A673 (cell line): ENCODE measurements around the gene INPP5A. TPM values are rescaled to one million over a fixed set of nuclear protein-coding genes. Genes with fewer than 3 reads are reported as not detected.

Experiments used
- BruUV-seq: library from RNA; stranded (reverse); fragments of 400-500 nt; replicated peaks from 2 replicates; lab custom pipeline; 2021; lab: Mats Ljungman, UMichigan
- CTCF ChIA-PET: fragments of 300-600 bp; sonication (Branson Sonifier 250); formaldehyde crosslinking; loops from one replicate; lab custom pipeline; 2022; ENCODE audit warnings: antibody characterized with exemption; lab: Charles Lee
- POLR2A ChIA-PET: fragments of 300-600 bp; sonication (Branson Sonifier 250); formaldehyde crosslinking; loops from one replicate; lab custom pipeline; 2022; ENCODE audit warnings: antibody characterized with exemption; ENCODE audit not compliant: low non-redundant PET; lab: Charles Lee
- DNase-seq: peaks from one replicate; pipeline ENCODE4 v3.0.0-alpha.2; 2015; ENCODE audit warnings: low spot score
- H3K27ac ChIP-seq: fragments of 200-600 bp; sonication (generic); 2 replicates; pipeline ENCODE4 v1.5.1; 2016; ENCODE audit warnings: mixed run types, low read depth, mild to moderate bottlenecking, mixed read lengths, antibody characterized with exemption, low read length; ENCODE audit not compliant: poor library complexity, severe bottlenecking
- H3K27me3 ChIP-seq: fragments of 200-600 bp; sonication (generic); replicated peaks from 2 replicates; pipeline ENCODE4 v1.6.1; 2017; ENCODE audit warnings: mixed run types, low read depth, mild to moderate bottlenecking, mixed read lengths, antibody characterized with exemption, low read length; ENCODE audit not compliant: insufficient read depth, poor library complexity
- H3K36me3 ChIP-seq: fragments of 200-600 bp; sonication (generic); 2 replicates; pipeline ENCODE4 v1.6.1; 2016; ENCODE audit warnings: mixed run types, mild to moderate bottlenecking, mixed read lengths, antibody characterized with exemption, low read length; ENCODE audit not compliant: insufficient read depth, poor library complexity, severe bottlenecking
- H3K4me1 ChIP-seq: fragments of 200-600 bp; sonication (generic); 2 replicates; pipeline ENCODE4 v1.6.1; 2017; ENCODE audit warnings: mixed run types, mild to moderate bottlenecking, mixed read lengths, antibody characterized with exemption, low read length; ENCODE audit not compliant: insufficient read depth, poor library complexity, severe bottlenecking
- H3K4me3 ChIP-seq: fragments of 200-600 bp; sonication (generic); 2 replicates; pipeline ENCODE4 v1.5.1; 2016; ENCODE audit warnings: low read depth, mixed run types, mild to moderate bottlenecking, mixed read lengths, low read length; ENCODE audit not compliant: poor library complexity, severe bottlenecking
- H3K9me3 ChIP-seq: fragments of 200-600 bp; sonication (generic); 2 replicates; pipeline ENCODE4 v1.6.1; 2016; ENCODE audit warnings: mixed run types, low read depth, mild to moderate bottlenecking, mixed read lengths, antibody characterized with exemption, low read length; ENCODE audit not compliant: poor library complexity, severe bottlenecking
- CTCF ChIP-seq: fragments of 300-800, 200-600 bp; sonication (generic); conservative IDR thresholded peaks from 2 replicates; pipeline ENCODE4 v1.5.1; 2017; ENCODE audit warnings: low read depth, mild to moderate bottlenecking, antibody characterized with exemption, low read length, moderate library complexity, mixed read lengths
- EZH2 ChIP-seq: fragments of 200-600 bp; sonication (generic); IDR thresholded peaks from 2 replicates; pipeline ENCODE4 v1.6.1; 2017; ENCODE audit warnings: borderline replicate concordance, low read depth, mild to moderate bottlenecking, mixed read lengths, antibody characterized with exemption, low read length; ENCODE audit not compliant: poor library complexity, severe bottlenecking
- intact Hi-C: fragments of 100-400 bp; cut with micrococcal nuclease; formaldehyde crosslinking; loops from one replicate; pipeline ENCODE4 v1.10.0; 2022; ENCODE audit not compliant: unreplicated experiment
- total RNA-seq: library from RNA; stranded (reverse); gene quantifications from 2 replicates; pipeline ENCODE4 v1.2.3, GENCODE V29; 2021

Gene INPP5A
- total RNA-seq, 1 experiment from 2014 or later, result 21.8 TPM

GRCh38 chr10:132721725-132722124 is 184.1 kb downstream of the INPP5A start:
- no peak overlapping the region for H3K27ac ChIP-seq
- intact Hi-C loops, result no loop called here
- CTCF ChIA-PET, result no interaction called here

GRCh38 chr10:132722394-132723329 is 185.1 kb downstream of the INPP5A start:
- CTCF ChIA-PET, result no interaction called here
- BruUV-seq, result no TSS peak
- no peak for TF ChIP-seq EZH2
- TF ChIP-seq CTCF, result no peak
- H3K4me3 ChIP-seq, result no peak overlapping the region
- no peaks in the 10 kb centered on the region for H3K36me3 ChIP-seq
- H3K27me3 ChIP-seq, result no peaks in the 10 kb centered on the region
- POLR2A ChIA-PET, result no interaction called here
- DNase-seq, result no peak
- intact Hi-C loops, result no loop called here
- no peaks in the 10 kb centered on the region for H3K4me1 ChIP-seq
- H3K27ac ChIP-seq, result no peak overlapping the region
- no peaks in the 10 kb centered on the region for H3K9me3 ChIP-seq

More at GRCh38 chr10:132721725-132722124, 184.1 kb downstream of the INPP5A start:
- no peaks in the 10 kb centered on the region for H3K4me1 ChIP-seq
- DNase-seq, result no peak
- BruUV-seq, result no TSS peak
- no peak overlapping the region for H3K4me3 ChIP-seq
- H3K27me3 ChIP-seq, result no peaks in the 10 kb centered on the region
- TF ChIP-seq CTCF (no peak), EZH2 (no peak)
- H3K36me3 ChIP-seq, result no peaks in the 10 kb centered on the region
- POLR2A ChIA-PET, result no interaction called here
- no peaks in the 10 kb centered on the region for H3K9me3 ChIP-seq

- BruUV-seq, result no TSS peak
- TF ChIP-seq EZH2 (no peak), CTCF (no peak)
- DNase-seq, result no peak
- ChIA-PET POLR2A (no interaction called here), CTCF (no interaction called here)
- Histone ChIP-seq H3K4me3 (no peak overlapping the region), H3K4me1 (no peaks in the 10 kb centered on the region), H3K27me3 (no peaks in the 10 kb centered on the region), H3K36me3 (no peaks in the 10 kb centered on the region), H3K9me3 (no peaks in the 10 kb centered on the region), H3K27ac (no peak overlapping the region)
- intact Hi-C loops, result no loop called here
Observed at GRCh38 chr10:132723330-132723970, 185.9 kb downstream of the INPP5A start.
